GM12878 (cell line): ENCODE measurements around the gene CLEC5A. TPM values are rescaled to one million over a fixed set of nuclear protein-coding genes. Genes with fewer than 3 reads are reported as not detected.

ENCODE experiments used
- ATAC-seq: fragments of 200-7000 bp; cut with Tn5 transposase; 3 replicates; pipeline ENCODE4 v1.9.1; 2020; ENCODE audit warnings: mild to moderate bottlenecking, moderate library complexity
- BruUV-seq: library from RNA; stranded (reverse); fragments of 400-500 nt; replicated peaks from 2 replicates; lab custom pipeline; 2021; lab: Mats Ljungman, UMichigan
- CTCF ChIA-PET: fragments of 300-600 bp; sonication (Branson Sonifier 250); formaldehyde crosslinking; extraction: SDS; loops from one replicate; lab custom pipeline; 2021; ENCODE audit warnings: inconsistent platforms; lab: Yijun Ruan, JAX
- POLR2A ChIA-PET: fragments of 350-600 bp; formaldehyde crosslinking; extraction: SDS; loops from one replicate; lab custom pipeline; 2021; ENCODE audit warnings: inconsistent platforms; lab: Charles Lee
- RAD21 ChIA-PET: fragments of 300-600 bp; sonication (Branson Sonifier 250); formaldehyde crosslinking; loops from one replicate; lab custom pipeline; 2023; ENCODE audit warnings: antibody characterized with exemption; ENCODE audit not compliant: unreplicated experiment; lab: Charles Lee
- SMC1A ChIA-PET: fragments of 300-600 bp; sonication (Branson Sonifier 250); formaldehyde crosslinking; loops from one replicate; lab custom pipeline; 2023; ENCODE audit not compliant: unreplicated experiment, uncharacterized antibody; lab: Charles Lee
- DNase-seq: peaks from one replicate; pipeline ENCODE4 v3.0.0-alpha.2; 2011; ENCODE audit warnings: low read depth, low spot score
- FAIRE-seq: peaks from 3 replicates; lab custom pipeline; 2011; peaks lifted over from hg19 to GRCh38; lab: Jason Lieb, UNC
- H2AFZ ChIP-seq: 2 replicates; pipeline ENCODE4 v1.6.0; 2011; ENCODE audit warnings: low read depth, low read length, control low read depth; ENCODE audit not compliant: control insufficient read depth
- H3K27ac ChIP-seq: 2 replicates; pipeline ENCODE4 v1.5.1; 2011; ENCODE audit warnings: control low read depth; ENCODE audit not compliant: control insufficient read depth, insufficient read depth
- H3K27me3 ChIP-seq, 2 experiments: replicated peaks in 1 of 2; 2 replicates each; pipeline versions ENCODE4 v1.6.0 to v1.6.1; 2011; ENCODE audit warnings: low read length in 1 of 2; ENCODE audit not compliant: control insufficient read depth in 2 of 2, insufficient read depth in 2 of 2
- H3K36me3 ChIP-seq, 2 experiments: 2 replicates each; pipeline ENCODE4 v1.5.1; 2011; ENCODE audit warnings: low read length in 1 of 2; ENCODE audit not compliant: control insufficient read depth in 2 of 2, insufficient read depth in 2 of 2
- H3K4me1 ChIP-seq: 2 replicates; pipeline ENCODE4 v1.6.1; 2011; ENCODE audit warnings: mild to moderate bottlenecking, low read length, moderate library complexity, mixed read lengths; ENCODE audit not compliant: control insufficient read depth, insufficient read depth
- H3K4me2 ChIP-seq: 2 replicates; pipeline ENCODE4 v1.6.0; 2011; ENCODE audit warnings: control low read depth; ENCODE audit not compliant: control insufficient read depth, insufficient read depth
- H3K4me3 ChIP-seq: fragments of 200-600 bp; sonication (generic); 2 replicates; pipeline ENCODE4 v1.5.1; 2016
- H3K79me2 ChIP-seq: 2 replicates; pipeline ENCODE4 v1.6.0; 2011; ENCODE audit warnings: low read length; ENCODE audit not compliant: control insufficient read depth, insufficient read depth
- H3K9ac ChIP-seq: 2 replicates; pipeline ENCODE4 v1.8.0; 2011; ENCODE audit warnings: low read length, control low read depth, mixed read lengths; ENCODE audit not compliant: control insufficient read depth, insufficient read depth
- H3K9me3 ChIP-seq: replicated peaks from 3 replicates; pipeline ENCODE4 v1.5.1; 2011; ENCODE audit warnings: mild to moderate bottlenecking, low read length; ENCODE audit not compliant: control insufficient read depth, insufficient read depth
- H4K20me1 ChIP-seq: 2 replicates; pipeline ENCODE4 v1.6.0; 2011; ENCODE audit not compliant: control insufficient read depth, insufficient read depth
- ATF2 ChIP-seq: IDR thresholded peaks from 2 replicates; pipeline ENCODE4 v1.6.1; 2012; ENCODE audit warnings: low read length, inconsistent platforms
- BACH1 ChIP-seq: fragments of 450-650 bp; IDR thresholded peaks from 2 replicates; pipeline ENCODE4 v1.6.1; 2017; ENCODE audit warnings: mild to moderate bottlenecking, borderline replicate concordance
- BHLHE40 ChIP-seq, 2 experiments: fragments of 450-650 bp in 1 of 2; IDR thresholded peaks; 2 replicates each; pipeline ENCODE4 v1.6.1; 2011 to 2017; ENCODE audit warnings: low read depth in 2 of 2, borderline replicate concordance in 1 of 2, improper control_type of control experiment in 1 of 2, low read length in 1 of 2, mild to moderate bottlenecking in 1 of 2
- CHD4 ChIP-seq: fragments of 200-600 bp; sonication (generic); IDR thresholded peaks from 2 replicates; pipeline ENCODE4 v1.6.1; 2016; ENCODE audit warnings: mild to moderate bottlenecking
- EP300 ChIP-seq, 2 experiments: fragments of 150-350 bp in 1 of 2; IDR thresholded peaks; 2 replicates each; pipeline ENCODE4 v1.6.1; 2011 to 2012; ENCODE audit warnings: low read depth in 2 of 2, low read length in 2 of 2, borderline replicate concordance in 1 of 2, improper control_type of control experiment in 1 of 2, inconsistent platforms in 1 of 2; ENCODE audit not compliant: control insufficient read depth in 1 of 2
- IKZF1 ChIP-seq: fragments of 450-650 bp; conservative IDR thresholded peaks from 2 replicates; pipeline ENCODE4 v1.6.1; 2017; ENCODE audit warnings: antibody characterized with exemption, mild to moderate bottlenecking
- PAX8 ChIP-seq: fragments of 450-650 bp; IDR thresholded peaks from 2 replicates; pipeline ENCODE4 v1.6.1; 2017; ENCODE audit warnings: mild to moderate bottlenecking, moderate library complexity
- POLR2A ChIP-seq: IDR thresholded peaks from 2 replicates; pipeline ENCODE4 v1.6.1; 2011; ENCODE audit warnings: low read depth, mild to moderate bottlenecking, low read length
- RAD21 ChIP-seq: IDR thresholded peaks from 2 replicates; pipeline ENCODE4 v1.6.1; 2011; ENCODE audit warnings: mild to moderate bottlenecking, low read depth, low read length, moderate library complexity; ENCODE audit not compliant: insufficient read depth
- RUNX3 ChIP-seq: IDR thresholded peaks from 2 replicates; pipeline ENCODE4 v1.6.1; 2012; ENCODE audit warnings: low read length, inconsistent platforms
- SMARCA5 ChIP-seq: fragments of 450-650 bp; IDR thresholded peaks from 2 replicates; pipeline ENCODE4 v1.6.1; 2017; ENCODE audit warnings: mild to moderate bottlenecking
- SMC3 ChIP-seq: IDR thresholded peaks from 2 replicates; pipeline ENCODE4 v1.6.1; 2011; ENCODE audit warnings: low read length, improper control_type of control experiment, borderline replicate concordance
- SPI1 ChIP-seq: IDR thresholded peaks from 2 replicates; pipeline ENCODE4 v1.6.1; 2011; ENCODE audit warnings: low read depth, mild to moderate bottlenecking, low read length, moderate library complexity, borderline replicate concordance; ENCODE audit not compliant: insufficient read depth
- STAT1 ChIP-seq: fragments of 450-650 bp; conservative IDR thresholded peaks from 2 replicates; pipeline ENCODE4 v1.6.1; 2014; ENCODE audit warnings: antibody characterized with exemption, mild to moderate bottlenecking
- YBX1 ChIP-seq: fragments of 450-650 bp; IDR thresholded peaks from 2 replicates; pipeline ENCODE4 v1.6.1; 2016; ENCODE audit warnings: antibody characterized with exemption
- YY1 ChIP-seq: IDR thresholded peaks from 2 replicates; pipeline ENCODE4 v1.6.1; 2011; ENCODE audit warnings: low read depth, mild to moderate bottlenecking, low read length
- ZNF217 ChIP-seq: fragments of 450-650 bp; IDR thresholded peaks from 2 replicates; pipeline ENCODE4 v1.6.1; 2017; ENCODE audit warnings: antibody characterized with exemption, mild to moderate bottlenecking
- ZSCAN29 ChIP-seq: fragments of 450-650 bp; IDR thresholded peaks from 2 replicates; pipeline ENCODE4 v1.6.1; 2017; ENCODE audit warnings: mild to moderate bottlenecking, moderate library complexity
- WGBS: methylation state at CpG from one replicate; pipeline ENCODE4 v1.1.6; 2016; ENCODE audit warnings: low lambda C conversion rate; ENCODE audit not compliant: insufficient replicate concordance, insufficient coverage; ENCODE audit errors: missing lambda C conversion rate; 5-methylcytosine and 5-hydroxymethylcytosine counted together
- in situ Hi-C: fragments of 300-500 bp; cut with MboI; formaldehyde crosslinking; loops from 9 replicates; pipeline ENCODE4 v1.14.3; 2018; ENCODE audit warnings: mixed read lengths
- intact Hi-C: fragments of 100-400 bp; cut with micrococcal nuclease; formaldehyde crosslinking; loops from one replicate; pipeline ENCODE4 v1.14.2; 2022; ENCODE audit not compliant: unreplicated experiment
- polyA plus RNA-seq, 11 experiments: library from polyadenylated mRNA; depleted of rRNA in 4 of 11; unstranded in 6 of 11; stranded (reverse) in 5 of 11; fragments of >200 nt; fragmentation: Nextera tagmentation in 4 of 11; fragmentation: Illumina TruSeq in 1 of 11; extraction: Ambion mirVana in 4 of 11; extraction: Trizol in 1 of 11; gene quantifications; 1 replicate in 1 of 11; 2 replicates in 10 of 11; pipeline versions ENCODE4 v1.2.1 to v1.2.3, GENCODE V29; 2011 to 2016; ENCODE audit warnings: inconsistent platforms in 2 of 11, missing spikeins in 2 of 11, low read depth in 1 of 11
- total RNA-seq, 4 experiments: library from RNA; depleted of rRNA in 3 of 4; stranded (reverse); fragments of >200 nt in 3 of 4; fragmentation: Illumina TruSeq in 1 of 4; extraction: Trizol in 1 of 4; gene quantifications; 2 replicates each; pipeline versions ENCODE4 v1.2.1 to v1.2.3, GENCODE V29; 2013 to 2021
- TF ChIP-seq, protein P1 (sequence below), 3 experiments: IDR thresholded peaks in 2 of 3; conservative IDR thresholded peaks in 1 of 3; 2 replicates each; pipeline ENCODE4 v1.5.1; 2011; ENCODE audit warnings: low read depth in 3 of 3, low read length in 3 of 3, mild to moderate bottlenecking in 3 of 3, control low read depth in 2 of 3, moderate library complexity in 2 of 3, inconsistent platforms in 1 of 3, mixed read lengths in 1 of 3; ENCODE audit not compliant: control insufficient read depth in 2 of 3, insufficient read depth in 1 of 3; ENCODE audit errors: extremely low read depth in 1 of 3

The CLEC5A gene
- total and polyA plus RNA-seq, 10 of the 15 experiments (the other 5 are each of a cell fraction or from before 2014, with no cell fraction given), result not detected

DNA sequence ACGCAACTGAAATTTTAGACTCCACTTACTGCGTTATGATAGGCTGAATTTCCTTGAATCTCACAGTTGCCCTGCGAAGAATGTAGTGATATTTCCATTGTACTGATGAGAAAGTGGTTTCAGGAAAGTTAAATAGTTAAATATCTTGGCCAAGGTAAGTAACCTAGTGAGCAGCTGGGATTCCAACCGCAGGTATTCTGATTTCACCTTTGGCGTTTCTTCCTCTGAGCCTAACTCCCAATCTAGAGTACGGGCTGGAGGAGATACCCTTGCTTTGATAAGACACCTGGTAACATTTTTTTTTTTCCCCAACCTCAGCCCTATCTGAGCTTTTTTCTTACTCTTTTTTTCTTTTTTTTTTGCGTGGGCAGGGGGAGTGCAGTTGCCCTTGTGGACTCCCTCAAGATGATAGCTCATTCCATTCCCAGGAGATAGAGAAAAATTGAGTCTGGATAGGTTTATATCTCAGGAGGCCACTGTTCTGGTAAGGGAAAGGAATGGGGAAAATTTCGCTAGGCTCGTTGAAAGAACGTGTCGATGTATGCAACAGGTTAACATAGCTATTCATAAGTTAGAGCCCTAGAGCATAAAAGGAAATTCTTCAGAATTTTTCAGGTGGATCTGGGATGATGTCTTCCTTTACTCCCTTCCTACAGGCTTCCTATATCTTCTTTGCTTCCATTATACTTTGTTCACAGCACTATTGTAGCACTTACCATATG, 29.9 kb upstream of the CLEC5A start (continued):
- TF ChIP-seq CHD4 (no peak), BHLHE40 (IDR thresholded peaks at IDR 0.05; ENCODE audit: borderline replicate concordance in 1 of 2, low read depth in 2 of 2, low read length in 1 of 2) (no peak), SMARCA5 (no peak)

GRCh38 chr7:141975806-141976523, 29.2 kb upstream of the CLEC5A start:
- ATAC-seq (peak; percentile 93), FAIRE-seq (peak; percentile 80), DNase-seq (peak; percentile 7)
- H3K4me2 ChIP-seq, result peak overlapping the region; percentile 67
- no peaks in the 10 kb centered on the region for H3K9me3 ChIP-seq
- POLR2A ChIA-PET, result no interaction called here
- 0 out of 2 replicates have a peak overlapping the region, but pooled peaks have one; percentile 36 for H3K4me3 ChIP-seq
- no peaks in the 10 kb centered on the region for H3K36me3 ChIP-seq
- BruUV-seq, result no TSS peak
- no peaks in the 10 kb centered on the region for H3K27me3 ChIP-seq
- H3K4me1 ChIP-seq, result no peaks in the 10 kb centered on the region
- intact Hi-C loops, result loop anchor here (1.0 kb wide), 2 partner anchors 212 to 325 kb away; no protein-coding TSS in a partner anchor
- peak overlapping the region; percentile 81 for H2AFZ ChIP-seq
- in situ Hi-C loops, result loop anchor here (10.0 kb wide), 1 partner anchor 329 kb away; no protein-coding TSS in a partner anchor
- no peak overlapping the region for H3K9ac ChIP-seq
- RAD21 ChIA-PET, result interaction anchor here (1.2 to 1.3 kb wide), 2 partner anchors 344 to 385 kb away, joined by 3 read pairs; no protein-coding TSS in a partner anchor
- CTCF ChIA-PET, result interaction anchor here (0.7 to 3.9 kb wide), 32 partner anchors 9 to 507 kb away, joined by 3 to 40 read pairs (median 4); partner anchors contain the start of gene MGAM
- H4K20me1 ChIP-seq, result no peaks in the 10 kb centered on the region
- WGBS, result 1% methylated on average over 21 of the region's 21 CpGs
- SMC1A ChIA-PET, result interaction anchor here (0.6 to 2.8 kb wide), 11 partner anchors 10 to 386 kb away, joined by 3 to 11 read pairs (median 3); no protein-coding TSS in a partner anchor
- H3K79me2 ChIP-seq, result no peaks in the 10 kb centered on the region
- H3K27ac ChIP-seq, result no peak overlapping the region
- 0 out of 2 replicates have a peak, but pooled peaks have one; percentile 14 for TF ChIP-seq RUNX3
- TF ChIP-seq BACH1, result no peak
- no peak for TF ChIP-seq EP300 (IDR thresholded peaks at IDR 0.05; ENCODE audit: borderline replicate concordance in 1 of 2, control insufficient read depth in 1 of 2, low read depth in 2 of 2, low read length in 2 of 2)
- TF ChIP-seq ZSCAN29, result no peak
- TF ChIP-seq RAD21, result peak; percentile 82
- no peak for TF ChIP-seq YBX1
- TF ChIP-seq POLR2A, result 0 out of 2 replicates have a peak, but pooled peaks have one; percentile 30
- TF ChIP-seq, protein P1, sequence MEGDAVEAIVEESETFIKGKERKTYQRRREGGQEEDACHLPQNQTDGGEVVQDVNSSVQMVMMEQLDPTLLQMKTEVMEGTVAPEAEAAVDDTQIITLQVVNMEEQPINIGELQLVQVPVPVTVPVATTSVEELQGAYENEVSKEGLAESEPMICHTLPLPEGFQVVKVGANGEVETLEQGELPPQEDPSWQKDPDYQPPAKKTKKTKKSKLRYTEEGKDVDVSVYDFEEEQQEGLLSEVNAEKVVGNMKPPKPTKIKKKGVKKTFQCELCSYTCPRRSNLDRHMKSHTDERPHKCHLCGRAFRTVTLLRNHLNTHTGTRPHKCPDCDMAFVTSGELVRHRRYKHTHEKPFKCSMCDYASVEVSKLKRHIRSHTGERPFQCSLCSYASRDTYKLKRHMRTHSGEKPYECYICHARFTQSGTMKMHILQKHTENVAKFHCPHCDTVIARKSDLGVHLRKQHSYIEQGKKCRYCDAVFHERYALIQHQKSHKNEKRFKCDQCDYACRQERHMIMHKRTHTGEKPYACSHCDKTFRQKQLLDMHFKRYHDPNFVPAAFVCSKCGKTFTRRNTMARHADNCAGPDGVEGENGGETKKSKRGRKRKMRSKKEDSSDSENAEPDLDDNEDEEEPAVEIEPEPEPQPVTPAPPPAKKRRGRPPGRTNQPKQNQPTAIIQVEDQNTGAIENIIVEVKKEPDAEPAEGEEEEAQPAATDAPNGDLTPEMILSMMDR (IDR thresholded peaks at IDR 0.05 in 2 of 3, conservative IDR thresholded peaks at IDR 0.05 in 1 of 3; ENCODE audit: control insufficient read depth in 2 of 3, extremely low read depth in 1 of 3, insufficient read depth in 1 of 3, low read depth in 3 of 3, low read length in 3 of 3), result peak; percentile 81 to 92 (median 88)
- TF ChIP-seq YY1, result peak; percentile 46; the same call in 1 of the 2 replicates
- no peak for TF ChIP-seq STAT1
- TF ChIP-seq IKZF1, result 0 out of 2 replicates have a peak, but pooled peaks have one; percentile 20
- TF ChIP-seq PAX8, result no peak
- peak; percentile 48; the same call in 1 of the 2 replicates for TF ChIP-seq SPI1
- no peak for TF ChIP-seq ZNF217
- peak; percentile 62; the same call in 1 of the 2 replicates for TF ChIP-seq SMC3
- TF ChIP-seq ATF2, result no peak
